AG04449 (cell line): ENCODE measurements around the gene NGF.

Experiments used
- CTCF ChIA-PET: fragments of 350-600 bp; formaldehyde crosslinking; extraction: SDS; loops from one replicate; lab custom pipeline; 2021; ENCODE audit warnings: antibody characterized with exemption; lab: Yijun Ruan, JAX
- POLR2A ChIA-PET: fragments of 400-600, 350-600 bp; formaldehyde crosslinking; extraction: SDS; loops from one replicate; lab custom pipeline; 2020; ENCODE audit warnings: antibody characterized with exemption, inconsistent platforms; lab: Yijun Ruan, JAX
- DNase-seq: peaks from one replicate; pipeline ENCODE4 v3.0.0-alpha.2; 2010; ENCODE audit warnings: low read depth, low spot score
- H3K4me3 ChIP-seq: 2 replicates; pipeline ENCODE4 v1.5.1; 2011; ENCODE audit warnings: low read depth, mild to moderate bottlenecking, control low read depth, low read length
- TF ChIP-seq, protein P1 (sequence below): IDR thresholded peaks from one replicate; pipeline ENCODE4 v1.5.1; 2011; ENCODE audit warnings: mild to moderate bottlenecking, moderate library complexity, low read length, control low read depth, inconsistent platforms; ENCODE audit not compliant: insufficient read depth; ENCODE audit errors: missing control alignments

NGF gene

GRCh38 chr1:115340879-115341278, 2.8 kb upstream of the NGF start:
- ChIA-PET CTCF (interaction anchor here (1.0 to 2.5 kb wide), 3 partner anchors 128 to 255 kb away, joined by 3 to 11 read pairs (median 5); no protein-coding TSS in a partner anchor), POLR2A (no interaction called here)
- TF ChIP-seq, protein P1, sequence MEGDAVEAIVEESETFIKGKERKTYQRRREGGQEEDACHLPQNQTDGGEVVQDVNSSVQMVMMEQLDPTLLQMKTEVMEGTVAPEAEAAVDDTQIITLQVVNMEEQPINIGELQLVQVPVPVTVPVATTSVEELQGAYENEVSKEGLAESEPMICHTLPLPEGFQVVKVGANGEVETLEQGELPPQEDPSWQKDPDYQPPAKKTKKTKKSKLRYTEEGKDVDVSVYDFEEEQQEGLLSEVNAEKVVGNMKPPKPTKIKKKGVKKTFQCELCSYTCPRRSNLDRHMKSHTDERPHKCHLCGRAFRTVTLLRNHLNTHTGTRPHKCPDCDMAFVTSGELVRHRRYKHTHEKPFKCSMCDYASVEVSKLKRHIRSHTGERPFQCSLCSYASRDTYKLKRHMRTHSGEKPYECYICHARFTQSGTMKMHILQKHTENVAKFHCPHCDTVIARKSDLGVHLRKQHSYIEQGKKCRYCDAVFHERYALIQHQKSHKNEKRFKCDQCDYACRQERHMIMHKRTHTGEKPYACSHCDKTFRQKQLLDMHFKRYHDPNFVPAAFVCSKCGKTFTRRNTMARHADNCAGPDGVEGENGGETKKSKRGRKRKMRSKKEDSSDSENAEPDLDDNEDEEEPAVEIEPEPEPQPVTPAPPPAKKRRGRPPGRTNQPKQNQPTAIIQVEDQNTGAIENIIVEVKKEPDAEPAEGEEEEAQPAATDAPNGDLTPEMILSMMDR, result no peak
- H3K4me3 ChIP-seq, result no peak overlapping the region
- DNase-seq, result no peak

GRCh38 chr1:115338457-115338820, 390 bp upstream of the NGF start:
- POLR2A ChIA-PET, result interaction anchor here (0.6 to 2.8 kb wide), 11 partner anchors 8 to 196 kb away, joined by 3 to 11 read pairs (median 5); no protein-coding TSS in a partner anchor
- DNase-seq, result no peak
- CTCF ChIA-PET, result interaction anchor here (0.9 to 2.3 kb wide), 7 partner anchors 16 to 201 kb away, joined by 3 to 12 read pairs (median 6); no protein-coding TSS in a partner anchor
- TF ChIP-seq, protein P1, result no peak
- H3K4me3 ChIP-seq, result peak overlapping the region; percentile 99

- TF ChIP-seq, protein P1, result no peak
- peak overlapping the region; percentile 99 for H3K4me3 ChIP-seq
- ChIA-PET CTCF (interaction anchor here (0.5 to 2.3 kb wide), 7 partner anchors 14 to 434 kb away, joined by 3 to 12 read pairs (median 3); no protein-coding TSS in a partner anchor), POLR2A (interaction anchor here (0.6 to 2.8 kb wide), 10 partner anchors 9 to 258 kb away, joined by 3 to 11 read pairs (median 6); no protein-coding TSS in a partner anchor)
- DNase-seq, result no peak
Observed at GRCh38 chr1:115337276-115337632, 795 bp downstream of the NGF start.

GRCh38 chr1:115336741-115337140, 1.3 kb downstream of the NGF start:
- TF ChIP-seq, protein P1, result no peak

DNA sequence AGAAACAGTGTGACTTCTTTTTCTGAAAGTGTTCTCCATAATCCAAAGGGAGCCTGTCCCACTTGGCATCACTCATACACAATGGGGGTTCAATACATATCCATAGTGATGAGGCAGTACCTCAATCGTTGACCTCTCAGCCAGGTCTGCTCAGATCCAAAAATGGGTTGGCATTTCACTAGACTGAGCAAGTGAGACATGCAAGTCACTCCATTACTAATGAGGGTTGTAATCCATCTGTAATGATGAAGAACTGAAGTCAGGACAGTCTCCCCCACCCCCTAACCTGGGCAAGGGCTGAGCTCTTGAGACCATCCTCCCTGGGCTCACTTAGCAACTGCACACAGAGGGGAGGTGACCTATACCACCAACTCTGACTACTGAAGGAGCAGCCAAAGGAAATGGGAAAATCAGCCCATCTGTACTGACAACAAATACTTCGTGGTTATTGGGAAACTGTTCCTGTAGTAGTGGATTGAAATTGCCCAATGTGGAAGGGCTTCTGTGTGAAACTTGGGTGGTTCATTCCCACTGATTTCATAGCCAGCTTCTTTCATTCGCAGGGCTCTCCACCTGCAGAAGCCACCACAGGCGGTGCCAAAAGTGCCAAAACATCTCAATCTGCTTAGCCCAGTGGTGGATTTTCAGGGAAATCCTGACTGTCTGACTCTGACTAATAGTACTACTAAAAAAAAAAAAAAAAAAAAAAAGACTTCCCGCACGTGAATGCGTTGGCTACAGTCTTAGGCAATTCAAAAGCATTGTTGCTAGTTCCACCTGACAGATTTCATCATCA, 5.0 kb downstream of the NGF start:
- H3K4me3 ChIP-seq, result no peak overlapping the region
- CTCF ChIA-PET, result interaction anchor here (0.9 to 5.9 kb wide), 10 partner anchors 31 to 263 kb away, joined by 3 to 30 read pairs (median 7); no protein-coding TSS in a partner anchor
- TF ChIP-seq, protein P1, result no peak
- POLR2A ChIA-PET, result interaction anchor here (0.5 to 2.3 kb wide), 11 partner anchors 10 to 264 kb away, joined by 3 to 15 read pairs (median 3); no protein-coding TSS in a partner anchor
- DNase-seq, result peak; percentile 62

More at GRCh38 chr1:115336741-115337140, 1.3 kb downstream of the NGF start:
- peak overlapping the region; percentile 99 for H3K4me3 ChIP-seq
- ChIA-PET POLR2A (interaction anchor here (0.9 to 2.8 kb wide), 5 partner anchors 14 to 258 kb away, joined by 3 to 11 read pairs (median 4); no protein-coding TSS in a partner anchor), CTCF (interaction anchor here (0.6 to 1.2 kb wide), 4 partner anchors 14 to 435 kb away, joined by 3 to 4 read pairs (median 3); no protein-coding TSS in a partner anchor)
- no peak for DNase-seq
